ENCODE results near the gene CCL21.

Gene CCL21

GRCh38 chr9:34701769-34702736 lies 7.9 kb downstream of the CCL21 start:
- peak; percentile 60 to 67 for DNase-seq

- peak; percentile 33 to 49 for DNase-seq
Measured at GRCh38 chr9:34701023-34701768, 8.7 kb downstream of the CCL21 start.

- no peak for DNase-seq
Measured at GRCh38 chr9:34694811-34695210, 15.1 kb downstream of the CCL21 start.

- no peak for DNase-seq
Measured at GRCh38 chr9:34693560-34693959, 16.4 kb downstream of the CCL21 start.

- DNase-seq: no peak
Measured at GRCh38 chr9:34691936-34692315, 18.0 kb downstream of the CCL21 start.

- DNase-seq: peak in 1 of 2 donors; percentile 66
Measured at GRCh38 chr9:34690983-34691935, 18.7 kb downstream of the CCL21 start, which contains the start of gene CCL19. TSS of gene CCL19 (minus strand) at chr9:34691276. CDS start at chr9:34691139, 137 bp downstream.

- no peak for DNase-seq
Measured at GRCh38 chr9:34689512-34689911, 20.4 kb downstream of the CCL21 start.

GRCh38 chr9:34689116-34689470 lies 20.8 kb downstream of the CCL21 start:
- DNase-seq: no peak

- DNase-seq: no peak
Measured at GRCh38 chr9:34688329-34689115, 21.4 kb downstream of the CCL21 start.

GRCh38 chr9:34687276-34688030 lies 22.5 kb downstream of the CCL21 start:
- DNase-seq: no peak

- DNase-seq: no peak
Measured at GRCh38 chr9:34686732-34687131, 23.2 kb downstream of the CCL21 start.

- DNase-seq: no peak
Measured at GRCh38 chr9:34686231-34686630, 23.7 kb downstream of the CCL21 start.

- DNase-seq: no peak
Measured at GRCh38 chr9:34685591-34685990, 24.3 kb downstream of the CCL21 start.

GRCh38 chr9:34684816-34685215 lies 25.1 kb downstream of the CCL21 start:
- no peak for DNase-seq

GRCh38 chr9:34684145-34684544 lies 25.8 kb downstream of the CCL21 start:
- no peak for DNase-seq

- DNase-seq: no peak
Measured at GRCh38 chr9:34675869-34676268, 34.1 kb downstream of the CCL21 start.

GRCh38 chr9:34675048-34675714 lies 34.8 kb downstream of the CCL21 start:
- peak; percentile 11 to 78 for DNase-seq

GRCh38 chr9:34674440-34674839 lies 35.5 kb downstream of the CCL21 start:
- no peak for DNase-seq

- no peak for DNase-seq
Measured at GRCh38 chr9:34671307-34671706, 38.6 kb downstream of the CCL21 start.

GRCh38 chr9:34669809-34670562 lies 40.0 kb downstream of the CCL21 start:
- no peak for DNase-seq

Measured in bone marrow (tissue), 2 donors.